NCI-H748 (cell line): ENCODE measurements around the gene ZNF226.
"Not testable (repeated sequence)": the region's sequence is repeated elsewhere in the genome, so short reads cannot be mapped to it uniquely, and the experiment has no call there.

ENCODE experiments used
- DNase-seq: peaks from one replicate; lab custom pipeline; 2025; ENCODE audit not compliant: unreplicated experiment; lab: John Stamatoyannopoulos, UW

The ZNF226 gene

GRCh38 chr19:44164673-44165512 is at the start of gene ZNF226:
ZNF226 (plus strand) TSS chr19:44165100; CDS start chr19:44170081, 4,981 bp downstream.
- peak; percentile 100 for DNase-seq

GRCh38 chr19:44121162-44121561 is 43.7 kb upstream of the ZNF226 start:
- DNase-seq, result not testable (repeated sequence)

GRCh38 chr19:44131955-44132354 is 32.9 kb upstream of the ZNF226 start:
- no peak for DNase-seq

GRCh38 chr19:44141191-44142058 is 23.5 kb upstream of the ZNF226 start, which contains the start of gene ZNF234:
ZNF234 (plus strand) TSS chr19:44141554; CDS start chr19:44144633, 3,079 bp downstream.
- DNase-seq, result peak; percentile 93

GRCh38 chr19:44142059-44142433 is 22.9 kb upstream of the ZNF226 start:
- no peak for DNase-seq

GRCh38 chr19:44149776-44150175 is 15.1 kb upstream of the ZNF226 start:
- no peak for DNase-seq

GRCh38 chr19:44151491-44151890 is 13.4 kb upstream of the ZNF226 start:
- DNase-seq, result no peak

- DNase-seq, result no peak
Measured at GRCh38 chr19:44156475-44156874, 8.4 kb upstream of the ZNF226 start.

- DNase-seq, result no peak
Measured at GRCh38 chr19:44163789-44164188, 1.1 kb upstream of the ZNF226 start.

- DNase-seq, result no peak
Measured at GRCh38 chr19:44164327-44164672, 600 bp upstream of the ZNF226 start.

GRCh38 chr19:44170660-44171059 is 5.8 kb downstream of the ZNF226 start:
- DNase-seq, result not testable (repeated sequence)

- DNase-seq, result no peak
Measured at GRCh38 chr19:44176590-44176989, 11.7 kb downstream of the ZNF226 start.

- DNase-seq, result no peak
Measured at GRCh38 chr19:44180968-44181367, 16.1 kb downstream of the ZNF226 start.

- DNase-seq, result no peak
Measured at GRCh38 chr19:44182145-44182544, 17.2 kb downstream of the ZNF226 start.

- DNase-seq, result no peak
Measured at GRCh38 chr19:44190020-44190419, 25.1 kb downstream of the ZNF226 start.

- DNase-seq, result no peak
Measured at GRCh38 chr19:44192127-44192526, 27.2 kb downstream of the ZNF226 start.

- no peak for DNase-seq
Measured at GRCh38 chr19:44196772-44197171, 31.9 kb downstream of the ZNF226 start.

- peak; percentile 46 for DNase-seq
Measured at GRCh38 chr19:44202470-44202869, 37.6 kb downstream of the ZNF226 start.

- DNase-seq, result no peak
Measured at GRCh38 chr19:44202974-44203373, 38.1 kb downstream of the ZNF226 start.

GRCh38 chr19:44203877-44204276 is 39.0 kb downstream of the ZNF226 start:
- not testable (repeated sequence) for DNase-seq

GRCh38 chr19:44204772-44205171 is 39.9 kb downstream of the ZNF226 start:
- DNase-seq, result no peak
